ENCODE measurements around the gene LAMP1. TPM values are rescaled to one million over a fixed set of nuclear protein-coding genes. Genes with fewer than 3 reads are reported as not detected.

LAMP1 gene
- total RNA-seq, 2 experiments from 2014 or later, result 72.2 to 80.7 TPM

GRCh38 chr13:113365583-113365970 is 68.5 kb downstream of the LAMP1 start:
- H3K9me3 Mint-ChIP-seq, result no peaks in the 10 kb centered on the region

GRCh38 chr13:113365971-113366588 is 69.0 kb downstream of the LAMP1 start:
- Histone ChIP-seq H3K9me3 (ENCODE audit: control insufficient read depth in 1 of 2, insufficient read depth in 1 of 2, low read length in 2 of 2) (peaks cover 0 to 28% of the 10 kb centered on the region in 2 experiments), H3K27ac (ENCODE audit: low read depth in 1 of 2, low read length in 2 of 2) (no peak overlapping the region), H3K36me3 (ENCODE audit: insufficient read depth, low read length) (no peaks in the 10 kb centered on the region), H3K4me1 (ENCODE audit: insufficient read depth, low read length) (peaks cover 14% of the 10 kb centered on the region), H3K27me3 (ENCODE audit: control insufficient read depth in 1 of 2, insufficient read depth in 2 of 2, low read length in 2 of 2) (peaks cover 21 to 24% of the 10 kb centered on the region in 2 experiments), H3K4me3 (ENCODE audit: low read length) (no peak overlapping the region)
- TF ChIP-seq CTCF (IDR thresholded peaks at IDR 0.05), result no peak
- Mint-ChIP-seq H3K4me1 (ENCODE audit: low read depth) (peaks cover 8% of the 10 kb centered on the region), H3K36me3 (ENCODE audit: low read depth) (no peaks in the 10 kb centered on the region), H3K27ac (no peak overlapping the region), H3K9me3 (no peaks in the 10 kb centered on the region), H3K4me3 (peak overlapping the region; percentile 63), H3K27me3 (peaks cover 19% of the 10 kb centered on the region)
- intact Hi-C loops (cut with DNase I, micrococcal nuclease), result no loop called here
- POLR2A ChIA-PET, result no interaction called here
- CTCF ChIA-PET, result interaction anchor here (0.7 kb wide), 1 partner anchor 864 kb away, joined by 5 read pairs; no protein-coding TSS in a partner anchor
- DNase-seq (no peak), ATAC-seq (ENCODE audit: poor library complexity) (no peak)

More at GRCh38 chr13:113365583-113365970, 68.5 kb downstream of the LAMP1 start:
- peaks cover 19% of the 10 kb centered on the region for H3K27me3 Mint-ChIP-seq
- Histone ChIP-seq H3K27ac (ENCODE audit: low read depth in 1 of 2, low read length in 2 of 2) (no peak overlapping the region), H3K9me3 (ENCODE audit: control insufficient read depth in 1 of 2, insufficient read depth in 1 of 2, low read length in 2 of 2) (peaks cover 0 to 24% of the 10 kb centered on the region in 2 experiments), H3K4me3 (ENCODE audit: low read length) (no peak overlapping the region), H3K27me3 (ENCODE audit: control insufficient read depth in 1 of 2, insufficient read depth in 2 of 2, low read length in 2 of 2) (peaks cover 24 to 25% of the 10 kb centered on the region in 2 experiments), H3K36me3 (ENCODE audit: insufficient read depth, low read length) (no peaks in the 10 kb centered on the region), H3K4me1 (ENCODE audit: insufficient read depth, low read length) (peaks cover 14% of the 10 kb centered on the region)
- CTCF ChIA-PET, result no interaction called here
- intact Hi-C loops (cut with DNase I, micrococcal nuclease), result no loop called here
- peak overlapping the region; percentile 63 for H3K4me3 Mint-ChIP-seq
- ATAC-seq (ENCODE audit: poor library complexity) (no peak), DNase-seq (no peak)
- no peak overlapping the region for H3K27ac Mint-ChIP-seq
- H3K4me1 Mint-ChIP-seq (ENCODE audit: low read depth), result peaks cover 8% of the 10 kb centered on the region
- no peaks in the 10 kb centered on the region for H3K36me3 Mint-ChIP-seq (ENCODE audit: low read depth)
- POLR2A ChIA-PET, result no interaction called here
- TF ChIP-seq CTCF (IDR thresholded peaks at IDR 0.05), result no peak

GRCh38 chr13:113367020-113367560 is 70.1 kb downstream of the LAMP1 start:
- intact Hi-C loops (cut with DNase I, micrococcal nuclease), result no loop called here
- no peaks in the 10 kb centered on the region for H3K9me3 Mint-ChIP-seq
- Histone ChIP-seq H3K36me3 (ENCODE audit: insufficient read depth, low read length) (no peaks in the 10 kb centered on the region), H3K9me3 (ENCODE audit: control insufficient read depth in 1 of 2, insufficient read depth in 1 of 2, low read length in 2 of 2) (peaks cover 0 to 30% of the 10 kb centered on the region in 2 experiments), H3K4me3 (ENCODE audit: low read length) (no peak overlapping the region), H3K4me1 (ENCODE audit: insufficient read depth, low read length) (peaks cover 14% of the 10 kb centered on the region), H3K27me3 (ENCODE audit: control insufficient read depth in 1 of 2, insufficient read depth in 2 of 2, low read length in 2 of 2) (peaks cover 21 to 22% of the 10 kb centered on the region in 2 experiments), H3K27ac (ENCODE audit: low read depth in 1 of 2, low read length in 2 of 2) (no peak overlapping the region)
- H3K4me3 Mint-ChIP-seq, result no peak overlapping the region
- H3K27ac Mint-ChIP-seq, result no peak overlapping the region
- H3K27me3 Mint-ChIP-seq, result peaks cover 14% of the 10 kb centered on the region
- no peak for DNase-seq
- no peak for TF ChIP-seq CTCF (IDR thresholded peaks at IDR 0.05)
- no peaks in the 10 kb centered on the region for H3K36me3 Mint-ChIP-seq (ENCODE audit: low read depth)
- H3K4me1 Mint-ChIP-seq (ENCODE audit: low read depth), result peaks cover 8% of the 10 kb centered on the region
- ChIA-PET POLR2A (no interaction called here), CTCF (interaction anchor here (0.7 kb wide), 1 partner anchor 863 kb away, joined by 5 read pairs; no protein-coding TSS in a partner anchor)
- no peak for ATAC-seq (ENCODE audit: poor library complexity)
